Lung microvascular endothelial cell (primary cell): Measurements from ENCODE around the gene MYMK. TPM values are rescaled to one million over a fixed set of nuclear protein-coding genes. Genes with fewer than 3 reads are reported as not detected.

Experiments used
- DNase-seq, 2 donors: peaks; one replicate each; pipeline versions ENCODE4 v3.0.0 to v3.0.0-alpha.2; 2010; ENCODE audit warnings: low read depth in 2 of 2
- total RNA-seq: library from RNA; depleted of rRNA; stranded (reverse); fragments of >200 nt; gene quantifications from 2 replicates; pipeline ENCODE4 v1.2.1, GENCODE V29; 2014

The MYMK gene
- total RNA-seq, 1 donor from 2014 or later, result not detected

GRCh38 chr9:133536080-133536479 is 11.3 kb upstream of the MYMK start:
- DNase-seq, result no peak

- DNase-seq, result no peak
Measured at GRCh38 chr9:133535306-133535877, 10.6 kb upstream of the MYMK start.

- peak; percentile 24 to 74 for DNase-seq
Measured at GRCh38 chr9:133534346-133535291, 9.9 kb upstream of the MYMK start, which contains the start of gene ADAMTSL2. TSS of gene ADAMTSL2 (plus strand) at chr9:133534704. CDS start at chr9:133536713, 2,009 bp downstream.

- no peak for DNase-seq
Measured at GRCh38 chr9:133533857-133534256, 9.1 kb upstream of the MYMK start.

GRCh38 chr9:133532937-133533668 is 8.3 kb upstream of the MYMK start:
- DNase-seq, result peak; percentile 57 to 88

- DNase-seq, result no peak
Measured at GRCh38 chr9:133531293-133531692, 6.5 kb upstream of the MYMK start.

- no peak for DNase-seq
Measured at GRCh38 chr9:133529874-133530273, 5.1 kb upstream of the MYMK start.

- no peak for DNase-seq
Measured at GRCh38 chr9:133529457-133529856, 4.7 kb upstream of the MYMK start.

- DNase-seq, result no peak
Measured at GRCh38 chr9:133528876-133529241, 4.1 kb upstream of the MYMK start.

GRCh38 chr9:133528001-133528875 is 3.5 kb upstream of the MYMK start:
- DNase-seq, result no peak

GRCh38 chr9:133527444-133527920 is 2.7 kb upstream of the MYMK start:
- DNase-seq, result no peak

GRCh38 chr9:133526721-133527321 is 2.1 kb upstream of the MYMK start:
- DNase-seq, result no peak

GRCh38 chr9:133525677-133526076 is 918 bp upstream of the MYMK start:
- no peak for DNase-seq

GRCh38 chr9:133524146-133524545 is 613 bp downstream of the MYMK start:
- no peak for DNase-seq

- no peak for DNase-seq
Measured at GRCh38 chr9:133523106-133523505, 1.7 kb downstream of the MYMK start.

GRCh38 chr9:133522073-133522910 is 2.5 kb downstream of the MYMK start:
- no peak for DNase-seq

- no peak for DNase-seq
Measured at GRCh38 chr9:133521122-133522072, 3.4 kb downstream of the MYMK start.

GRCh38 chr9:133520121-133520835 is 4.5 kb downstream of the MYMK start:
- no peak for DNase-seq
